ENCODE measurements around the gene MVD. TPM values are rescaled to one million over a fixed set of nuclear protein-coding genes. Genes with fewer than 3 reads are reported as not detected.

The MVD gene
- total RNA-seq, 1 donor from 2014 or later = 64.0 TPM

DNA sequence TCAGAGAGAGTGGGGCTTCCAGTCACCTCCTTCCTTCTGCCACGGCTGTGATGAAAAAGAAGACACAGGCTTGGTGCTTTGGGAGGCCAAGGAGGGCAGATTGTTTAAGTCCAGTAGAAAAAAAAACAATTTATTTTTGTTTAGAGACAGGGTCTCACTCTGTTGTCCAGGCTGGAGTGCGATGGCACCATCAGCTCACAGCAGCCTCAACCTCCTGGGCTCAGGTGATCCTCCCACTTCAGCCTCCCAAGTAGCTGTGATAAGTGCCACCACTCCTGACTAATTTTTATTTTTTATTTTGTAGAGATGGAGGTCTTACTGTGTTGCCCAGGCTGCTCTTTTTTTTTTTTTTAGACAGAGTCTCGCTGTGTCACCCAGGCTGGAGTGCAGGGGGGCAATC is 2.7 kb upstream of the MVD start:
- Mint-ChIP-seq H3K27ac (no peak overlapping the region), H3K27me3 (ENCODE audit: low read depth) (no peaks in the 10 kb centered on the region), H3K4me1 (peaks cover 17% of the 10 kb centered on the region), H3K9me3 (no peaks in the 10 kb centered on the region), H3K4me3 (no peak overlapping the region), H3K36me3 (peaks cover 4% of the 10 kb centered on the region)
- no peak for DNase-seq (ENCODE audit: low spot score in 2 of 2, unreplicated experiment in 2 of 2)
- TF ChIP-seq, protein P1, sequence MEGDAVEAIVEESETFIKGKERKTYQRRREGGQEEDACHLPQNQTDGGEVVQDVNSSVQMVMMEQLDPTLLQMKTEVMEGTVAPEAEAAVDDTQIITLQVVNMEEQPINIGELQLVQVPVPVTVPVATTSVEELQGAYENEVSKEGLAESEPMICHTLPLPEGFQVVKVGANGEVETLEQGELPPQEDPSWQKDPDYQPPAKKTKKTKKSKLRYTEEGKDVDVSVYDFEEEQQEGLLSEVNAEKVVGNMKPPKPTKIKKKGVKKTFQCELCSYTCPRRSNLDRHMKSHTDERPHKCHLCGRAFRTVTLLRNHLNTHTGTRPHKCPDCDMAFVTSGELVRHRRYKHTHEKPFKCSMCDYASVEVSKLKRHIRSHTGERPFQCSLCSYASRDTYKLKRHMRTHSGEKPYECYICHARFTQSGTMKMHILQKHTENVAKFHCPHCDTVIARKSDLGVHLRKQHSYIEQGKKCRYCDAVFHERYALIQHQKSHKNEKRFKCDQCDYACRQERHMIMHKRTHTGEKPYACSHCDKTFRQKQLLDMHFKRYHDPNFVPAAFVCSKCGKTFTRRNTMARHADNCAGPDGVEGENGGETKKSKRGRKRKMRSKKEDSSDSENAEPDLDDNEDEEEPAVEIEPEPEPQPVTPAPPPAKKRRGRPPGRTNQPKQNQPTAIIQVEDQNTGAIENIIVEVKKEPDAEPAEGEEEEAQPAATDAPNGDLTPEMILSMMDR (IDR thresholded peaks at IDR 0.05; ENCODE audit: unreplicated experiment) = no peak

DNA sequence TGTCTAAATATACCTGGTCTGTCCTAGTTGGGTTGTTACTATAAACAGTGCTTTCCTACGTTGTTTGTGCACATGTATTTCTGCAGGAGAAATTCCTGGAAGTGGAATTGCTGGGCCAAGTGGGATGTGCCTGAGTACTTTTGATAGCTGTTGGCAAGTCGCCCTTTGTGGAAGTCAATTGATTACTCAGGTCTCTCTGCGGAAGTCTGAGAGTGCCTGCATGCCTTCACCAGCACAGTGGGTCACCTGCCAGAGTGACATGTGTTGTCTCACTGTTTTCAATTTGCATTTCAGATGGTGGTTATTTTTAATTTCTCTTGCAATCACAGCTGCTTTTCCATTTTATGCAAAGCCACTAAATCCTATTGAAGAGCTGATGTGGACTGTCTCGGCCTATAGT is 2.3 kb upstream of the MVD start:
- H3K4me1 Mint-ChIP-seq = peaks cover 17% of the 10 kb centered on the region
- H3K27me3 Mint-ChIP-seq (ENCODE audit: low read depth) = no peaks in the 10 kb centered on the region
- peaks cover 4% of the 10 kb centered on the region for H3K36me3 Mint-ChIP-seq
- TF ChIP-seq, protein P1 (IDR thresholded peaks at IDR 0.05; ENCODE audit: unreplicated experiment) = no peak
- no peak for DNase-seq (ENCODE audit: low spot score in 2 of 2, unreplicated experiment in 2 of 2)
- peak overlapping the region; percentile 44 for H3K4me3 Mint-ChIP-seq
- H3K9me3 Mint-ChIP-seq = no peaks in the 10 kb centered on the region
- H3K27ac Mint-ChIP-seq = no peak overlapping the region

DNA sequence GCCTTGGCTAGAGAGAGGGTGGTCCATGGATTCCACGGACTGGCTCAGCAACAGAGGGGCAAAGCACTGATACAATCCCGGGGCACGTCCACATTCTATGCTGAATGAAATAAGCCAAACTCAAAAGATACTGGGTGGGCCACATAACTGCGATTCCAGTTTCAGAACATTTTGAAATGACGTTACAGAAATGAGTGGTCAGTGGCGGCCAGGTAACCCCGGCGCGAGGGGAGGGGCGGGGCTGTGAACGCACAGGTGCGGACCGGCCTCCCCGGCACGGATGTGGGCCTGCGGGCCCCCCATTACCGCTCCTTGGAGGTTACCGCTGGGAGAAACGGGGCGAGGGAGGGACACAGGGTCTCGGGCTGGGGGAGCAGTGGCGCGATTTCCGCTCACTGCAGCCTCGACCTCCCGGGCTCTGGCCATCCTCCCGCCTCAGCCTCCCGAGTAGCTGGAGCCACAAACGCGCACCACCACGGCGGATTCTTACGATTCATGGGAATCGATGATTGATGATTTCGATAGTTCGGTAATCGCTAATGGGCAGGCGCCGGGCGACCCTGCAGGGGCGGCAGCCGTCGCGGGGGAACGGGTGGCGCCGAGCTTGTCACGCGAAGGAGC is 559 bp downstream of the MVD start:
- Mint-ChIP-seq H3K4me3 (peak overlapping the region; percentile 85), H3K27me3 (ENCODE audit: low read depth) (no peaks in the 10 kb centered on the region), H3K4me1 (peaks cover 17% of the 10 kb centered on the region), H3K27ac (peak overlapping the region; percentile 86), H3K36me3 (peaks cover 2% of the 10 kb centered on the region), H3K9me3 (no peaks in the 10 kb centered on the region)
- TF ChIP-seq, protein P1 (IDR thresholded peaks at IDR 0.05; ENCODE audit: unreplicated experiment) = no peak
- no peak for DNase-seq (ENCODE audit: low spot score in 2 of 2, unreplicated experiment in 2 of 2)

DNA sequence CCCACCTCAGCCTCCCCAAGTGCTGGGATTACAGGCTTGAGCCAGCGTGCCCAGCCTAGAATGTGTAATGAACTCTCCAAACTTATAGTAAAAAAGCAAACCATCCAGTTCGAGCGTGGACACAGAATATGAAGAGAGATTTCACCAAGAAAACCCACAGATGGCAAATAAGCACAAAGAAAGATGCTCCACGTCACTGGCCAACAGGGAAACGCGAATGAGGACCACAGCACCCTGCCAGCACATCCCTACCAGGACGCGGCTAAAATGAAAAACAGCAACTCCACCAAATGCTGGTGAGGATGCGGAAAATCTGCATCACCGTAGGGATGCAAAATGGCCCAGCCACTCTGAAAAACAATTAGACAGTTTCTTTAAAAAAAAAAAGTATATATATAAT is 1.4 kb downstream of the MVD start:
- H3K36me3 Mint-ChIP-seq = peaks cover 3% of the 10 kb centered on the region
- H3K4me3 Mint-ChIP-seq = peak overlapping the region; percentile 25
- H3K27me3 Mint-ChIP-seq (ENCODE audit: low read depth) = no peaks in the 10 kb centered on the region
- DNase-seq (ENCODE audit: low spot score in 2 of 2, unreplicated experiment in 2 of 2) = no peak
- TF ChIP-seq, protein P1 (IDR thresholded peaks at IDR 0.05; ENCODE audit: unreplicated experiment) = no peak
- no peak overlapping the region for H3K27ac Mint-ChIP-seq
- H3K9me3 Mint-ChIP-seq = no peaks in the 10 kb centered on the region
- peaks cover 17% of the 10 kb centered on the region for H3K4me1 Mint-ChIP-seq

DNA sequence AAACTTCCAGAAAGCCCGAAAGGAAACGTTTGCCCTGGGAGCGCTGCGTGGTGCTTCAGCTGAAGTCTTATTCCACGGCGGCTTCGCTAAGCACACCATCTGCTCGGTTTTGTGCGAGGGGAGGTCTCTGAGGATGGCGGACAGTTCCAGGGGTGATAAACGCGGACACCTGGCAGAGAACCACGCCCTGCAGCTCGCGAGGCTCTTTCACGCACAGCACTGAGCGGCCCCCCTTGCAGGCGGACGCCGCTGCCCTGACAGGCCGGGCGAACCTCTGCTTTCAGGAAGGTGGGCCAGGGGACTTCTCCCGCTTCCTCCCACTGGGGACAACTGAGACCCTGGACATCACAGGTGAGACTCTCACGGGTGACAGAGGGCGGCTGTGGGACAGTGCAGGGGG is 3.7 kb downstream of the MVD start:
- H3K4me1 Mint-ChIP-seq = peaks cover 12% of the 10 kb centered on the region
- DNase-seq (ENCODE audit: low spot score in 2 of 2, unreplicated experiment in 2 of 2) = no peak
- no peak overlapping the region for H3K27ac Mint-ChIP-seq
- no peaks in the 10 kb centered on the region for H3K27me3 Mint-ChIP-seq (ENCODE audit: low read depth)
- TF ChIP-seq, protein P1 (IDR thresholded peaks at IDR 0.05; ENCODE audit: unreplicated experiment) = no peak
- H3K36me3 Mint-ChIP-seq = peaks cover 7% of the 10 kb centered on the region
- H3K9me3 Mint-ChIP-seq = no peaks in the 10 kb centered on the region
- H3K4me3 Mint-ChIP-seq = no peak overlapping the region

DNA sequence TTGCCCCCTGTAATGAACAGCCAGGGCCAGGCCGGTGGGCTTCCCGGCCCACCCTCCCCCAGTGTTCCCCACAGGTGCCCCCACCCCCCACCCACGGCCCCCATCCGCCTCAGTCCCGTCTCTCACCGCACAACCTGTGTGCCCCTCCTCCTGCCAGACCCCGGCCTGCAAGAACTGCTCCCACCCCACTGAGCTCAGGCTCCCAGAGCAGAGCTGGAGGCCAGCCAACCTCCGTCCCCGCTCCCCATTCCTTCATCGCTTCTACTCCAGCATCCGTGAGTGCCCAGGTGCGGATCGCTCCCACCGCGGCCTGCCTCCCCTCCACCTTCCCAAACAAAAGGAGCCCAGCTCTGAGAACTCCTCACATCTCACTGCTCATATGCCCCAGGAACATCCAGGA is 4.2 kb downstream of the MVD start:
- H3K27me3 Mint-ChIP-seq (ENCODE audit: low read depth) = no peaks in the 10 kb centered on the region
- H3K36me3 Mint-ChIP-seq = peaks cover 7% of the 10 kb centered on the region
- no peaks in the 10 kb centered on the region for H3K9me3 Mint-ChIP-seq
- TF ChIP-seq, protein P1 (IDR thresholded peaks at IDR 0.05; ENCODE audit: unreplicated experiment) = no peak
- H3K4me3 Mint-ChIP-seq = no peak overlapping the region
- peaks cover 10% of the 10 kb centered on the region for H3K4me1 Mint-ChIP-seq
- no peak for DNase-seq (ENCODE audit: low spot score in 2 of 2, unreplicated experiment in 2 of 2)
- H3K27ac Mint-ChIP-seq = no peak overlapping the region

Data from mesothelial cell of epicardium (in vitro differentiated cells).